Loucy (cell line): ENCODE data around the gene GPRC5A.

Experiments used
- CTCF ChIP-seq: fragments of 200-600 bp; sonication (generic); conservative IDR thresholded peaks from 2 replicates; pipeline ENCODE4 v1.5.1; 2014; ENCODE audit warnings: mild to moderate bottlenecking, antibody characterized with exemption, low read length
- EZH2phosphoT487 ChIP-seq: fragments of 200-600 bp; IDR thresholded peaks from 2 replicates; pipeline ENCODE4 v1.6.1; 2018; ENCODE audit warnings: antibody characterized with exemption, mild to moderate bottlenecking, moderate library complexity, borderline replicate concordance

- TF ChIP-seq CTCF (no peak), EZH2phosphoT487 (no peak)
Measured at GRCh38 chr12:12901158-12901791, 9.9 kb downstream of the GPRC5A start.
